IMR-90 (cell line): ENCODE measurements around the gene IRAK4. TPM values are rescaled to one million over a fixed set of nuclear protein-coding genes. Genes with fewer than 3 reads are reported as not detected.

Experiments used
- ATAC-seq: fragments of 200-7000 bp; cut with Tn5 transposase; 2 replicates; pipeline ENCODE4 v1.9.1; 2020; ENCODE audit warnings: low read depth, mild to moderate bottlenecking, moderate library complexity
- BruUV-seq: library from RNA; stranded (reverse); fragments of 400-500 nt; replicated peaks from 2 replicates; lab custom pipeline; 2021; lab: Mats Ljungman, UMichigan
- CTCF ChIA-PET: fragments of 300-600 bp; formaldehyde crosslinking; extraction: SDS; loops from one replicate; lab custom pipeline; 2021; ENCODE audit warnings: antibody characterized with exemption; lab: Yijun Ruan, JAX
- POLR2A ChIA-PET: fragments of 300-600 bp; sonication (Branson Sonifier 250); formaldehyde crosslinking; loops from one replicate; lab custom pipeline; 2022; ENCODE audit warnings: antibody characterized with exemption; ENCODE audit not compliant: unreplicated experiment; lab: Charles Lee
- DNase-seq: peaks from one replicate; pipeline ENCODE4 v3.0.0; 2013
- H2AFZ ChIP-seq: replicated peaks from 2 replicates; pipeline ENCODE3; 2013; ENCODE audit warnings: low read length, mild to moderate bottlenecking; ENCODE audit not compliant: poor library complexity
- H2AK5ac ChIP-seq: 2 replicates; pipeline ENCODE4 v1.6.1; 2013; ENCODE audit warnings: low read depth, low read length, inconsistent platforms
- H2AK9ac ChIP-seq: replicated peaks from 2 replicates; pipeline ENCODE3; 2013; ENCODE audit warnings: mild to moderate bottlenecking, low read depth, low read length, moderate library complexity; ENCODE audit not compliant: poor library complexity
- H2BK120ac ChIP-seq: 2 replicates; pipeline ENCODE4 v1.6.1; 2013; ENCODE audit warnings: low read depth, low read length, inconsistent platforms
- H2BK15ac ChIP-seq: 3 replicates; pipeline ENCODE4 v1.6.1; 2013; ENCODE audit warnings: low read depth, low read length, inconsistent platforms
- H2BK20ac ChIP-seq: 2 replicates; pipeline ENCODE4 v1.6.1; 2013; ENCODE audit warnings: low read depth, mild to moderate bottlenecking, inconsistent platforms, low read length, moderate library complexity
- H2BK5ac ChIP-seq: 2 replicates; pipeline ENCODE4 v1.6.1; 2013; ENCODE audit warnings: mild to moderate bottlenecking, low read depth, low read length, inconsistent platforms; ENCODE audit not compliant: poor library complexity, severe bottlenecking
- H3K14ac ChIP-seq: replicated peaks from 2 replicates; pipeline ENCODE4 v1.6.1; 2013; ENCODE audit warnings: low read depth, low read length, inconsistent platforms
- H3K18ac ChIP-seq: 2 replicates; pipeline ENCODE4 v1.6.1; 2013; ENCODE audit warnings: low read depth, low read length, control low read depth
- H3K23ac ChIP-seq: 2 replicates; pipeline ENCODE4 v1.6.1; 2013; ENCODE audit warnings: low read depth, low read length, inconsistent platforms
- H3K27ac ChIP-seq: 2 replicates; pipeline ENCODE4 v1.5.1; 2013; ENCODE audit warnings: mild to moderate bottlenecking, control low read depth, low read length; ENCODE audit not compliant: insufficient read depth
- H3K27me3 ChIP-seq: 2 replicates; pipeline ENCODE4 v1.6.1; 2013; ENCODE audit warnings: low read length; ENCODE audit not compliant: control insufficient read depth, insufficient read depth
- H3K36me3 ChIP-seq: 2 replicates; pipeline ENCODE4 v1.6.1; 2013; ENCODE audit warnings: low read length, mixed read lengths; ENCODE audit not compliant: control insufficient read depth, insufficient read depth
- H3K4ac ChIP-seq: 2 replicates; pipeline ENCODE4 v1.6.1; 2013; ENCODE audit warnings: low read depth, low read length, inconsistent platforms
- H3K4me1 ChIP-seq: 2 replicates; pipeline ENCODE4 v1.6.1; 2013; ENCODE audit warnings: low read length, mixed read lengths; ENCODE audit not compliant: control insufficient read depth, insufficient read depth
- H3K4me2 ChIP-seq: 2 replicates; pipeline ENCODE4 v1.6.1; 2013; ENCODE audit warnings: low read depth, mild to moderate bottlenecking, control low read depth, low read length, moderate library complexity
- H3K4me3 ChIP-seq: 2 replicates; pipeline ENCODE4 v1.5.1; 2013; ENCODE audit warnings: low read depth, mild to moderate bottlenecking, control low read depth, low read length, moderate library complexity; ENCODE audit not compliant: insufficient read depth
- H3K56ac ChIP-seq: 2 replicates; pipeline ENCODE4 v1.6.1; 2013; ENCODE audit warnings: low read length, inconsistent platforms; ENCODE audit not compliant: insufficient read depth; ENCODE audit errors: extremely low read depth
- H3K79me1 ChIP-seq, 2 experiments: 2 replicates each; pipeline ENCODE4 v1.6.1; 2013; ENCODE audit warnings: low read length in 2 of 2, inconsistent platforms in 1 of 2, low read depth in 1 of 2
- H3K9ac ChIP-seq: 2 replicates; pipeline ENCODE4 v1.6.1; 2013; ENCODE audit warnings: low read depth, low read length, control low read depth
- H3K9me1 ChIP-seq: 2 replicates; pipeline ENCODE4 v1.6.1; 2013; ENCODE audit warnings: low read length, inconsistent platforms; ENCODE audit not compliant: insufficient read depth
- H3K9me3 ChIP-seq: 2 replicates; pipeline ENCODE4 v1.6.1; 2013; ENCODE audit warnings: low read length; ENCODE audit not compliant: control insufficient read depth, insufficient read depth
- H4K20me1 ChIP-seq: 2 replicates; pipeline ENCODE4 v1.6.1; 2013; ENCODE audit warnings: low read length, inconsistent platforms; ENCODE audit not compliant: insufficient read depth
- H4K5ac ChIP-seq: 2 replicates; pipeline ENCODE4 v1.6.1; 2013; ENCODE audit warnings: mild to moderate bottlenecking, low read depth, low read length, control low read depth
- H4K8ac ChIP-seq, 2 experiments: 2 replicates each; pipeline ENCODE4 v1.6.1; 2013; ENCODE audit warnings: low read depth in 2 of 2, low read length in 2 of 2, control low read depth in 1 of 2, inconsistent platforms in 1 of 2
- H4K91ac ChIP-seq: 2 replicates; pipeline ENCODE4 v1.6.1; 2013; ENCODE audit warnings: low read depth, low read length, inconsistent platforms; ENCODE audit not compliant: insufficient read depth
- BHLHE40 ChIP-seq: fragments of 150-350 bp; IDR thresholded peaks from 2 replicates; pipeline ENCODE4 v1.6.1; 2016; ENCODE audit warnings: mild to moderate bottlenecking, low read depth, low read length
- CEBPB ChIP-seq: IDR thresholded peaks from 2 replicates; pipeline ENCODE4 v1.6.1; 2012; ENCODE audit warnings: low read depth, low read length, improper control_type of control experiment
- CHD1 ChIP-seq: IDR thresholded peaks from 2 replicates; pipeline ENCODE4 v1.6.1; 2012; ENCODE audit warnings: low read depth, low read length, improper control_type of control experiment
- FOS ChIP-seq: fragments of 150-350 bp; IDR thresholded peaks from 2 replicates; pipeline ENCODE4 v1.6.1; 2016; ENCODE audit warnings: low read depth, low read length
- MAFK ChIP-seq: IDR thresholded peaks from 2 replicates; pipeline ENCODE4 v1.6.1; 2012; ENCODE audit warnings: low read depth, low read length, improper control_type of control experiment
- MAZ ChIP-seq: IDR thresholded peaks from 2 replicates; pipeline ENCODE4 v1.6.1; 2012; ENCODE audit warnings: low read depth, mild to moderate bottlenecking, low read length, improper control_type of control experiment, moderate library complexity, borderline replicate concordance
- MXI1 ChIP-seq: IDR thresholded peaks from 2 replicates; pipeline ENCODE4 v1.6.1; 2012; ENCODE audit warnings: low read depth, mild to moderate bottlenecking, low read length, moderate library complexity, borderline replicate concordance
- NFE2L2 ChIP-seq: fragments of 150-350 bp; IDR thresholded peaks from 2 replicates; pipeline ENCODE4 v1.6.1; 2016; ENCODE audit warnings: low read depth, mild to moderate bottlenecking, low read length
- POLR2A ChIP-seq: IDR thresholded peaks from 2 replicates; pipeline ENCODE4 v1.6.1; 2012; ENCODE audit warnings: mild to moderate bottlenecking, low read depth, low read length
- RAD21 ChIP-seq: IDR thresholded peaks from 2 replicates; pipeline ENCODE4 v1.6.1; 2012; ENCODE audit warnings: low read length, improper control_type of control experiment
- RCOR1 ChIP-seq: IDR thresholded peaks from 2 replicates; pipeline ENCODE4 v1.6.1; 2012; ENCODE audit warnings: mild to moderate bottlenecking, low read length, improper control_type of control experiment; ENCODE audit not compliant: insufficient replicate concordance
- RFX5 ChIP-seq: IDR thresholded peaks from 2 replicates; pipeline ENCODE4 v1.8.0; 2012; ENCODE audit warnings: low read depth, mild to moderate bottlenecking, low read length, moderate library complexity
- SMC3 ChIP-seq: fragments of 150-350 bp; IDR thresholded peaks from 2 replicates; pipeline ENCODE4 v1.6.1; 2016; ENCODE audit warnings: low read depth, mild to moderate bottlenecking, antibody characterized with exemption, low read length, moderate library complexity
- WGBS, 2 experiments: methylation state at CpG; one replicate each; pipeline versions ENCODE4 v1.1.5 to v1.1.7; 2013; ENCODE audit warnings: missing lambda C conversion rate in 2 of 2; ENCODE audit not compliant: insufficient read length in 1 of 2; ENCODE audit errors: extremely low coverage in 2 of 2; 5-methylcytosine and 5-hydroxymethylcytosine counted together
- dilution Hi-C: fragments of 300-500 bp; cut with HindIII; formaldehyde crosslinking; loops from one replicate; pipeline ENCODE4 v1.14.3; 2018; ENCODE audit warnings: low sequenced_read_pairs; ENCODE audit not compliant: unreplicated experiment
- in situ Hi-C: fragments of 300-500 bp; cut with MboI; formaldehyde crosslinking; loops from 3 replicates; pipeline ENCODE4 v1.14.3; 2019; ENCODE audit warnings: low sequenced_read_pairs, inconsistent platforms, mixed read lengths
- intact Hi-C: fragments of 100-400 bp; cut with micrococcal nuclease; formaldehyde crosslinking; loops from 2 replicates; pipeline ENCODE4 v1.10.0; 2022
- polyA plus RNA-seq, 3 experiments: library from polyadenylated mRNA; depleted of rRNA; stranded (reverse); fragments of >200 nt; gene quantifications; 2 replicates each; pipeline ENCODE4 v1.2.3, GENCODE V29; 2012; ENCODE audit warnings: low replicate concordance in 1 of 3
- total RNA-seq: library from RNA; depleted of rRNA; stranded (reverse); fragments of >200 nt; gene quantifications from 2 replicates; pipeline ENCODE4 v1.2.3, GENCODE V29; 2012
- TF ChIP-seq, protein P1 (sequence below): conservative IDR thresholded peaks from 2 replicates; pipeline ENCODE4 v1.5.1; 2012; ENCODE audit warnings: mild to moderate bottlenecking, low read depth, low read length, improper control_type of control experiment
- TF ChIP-seq, protein P2 (sequence below): fragments of 150-350 bp; IDR thresholded peaks from 2 replicates; pipeline ENCODE4 v1.6.1; 2016; ENCODE audit warnings: low read depth, mild to moderate bottlenecking, low read length, moderate library complexity, borderline replicate concordance
- TF ChIP-seq, protein P3 (sequence below): fragments of 150-350 bp; IDR thresholded peaks from 2 replicates; pipeline ENCODE4 v1.6.1; 2017; ENCODE audit warnings: mild to moderate bottlenecking, antibody characterized with exemption, low read length, low read depth

IRAK4 gene
- total and polyA plus RNA-seq, 2 of the 4 experiments (the other 2 are of a cell fraction): 12.6 to 27.6 TPM

DNA sequence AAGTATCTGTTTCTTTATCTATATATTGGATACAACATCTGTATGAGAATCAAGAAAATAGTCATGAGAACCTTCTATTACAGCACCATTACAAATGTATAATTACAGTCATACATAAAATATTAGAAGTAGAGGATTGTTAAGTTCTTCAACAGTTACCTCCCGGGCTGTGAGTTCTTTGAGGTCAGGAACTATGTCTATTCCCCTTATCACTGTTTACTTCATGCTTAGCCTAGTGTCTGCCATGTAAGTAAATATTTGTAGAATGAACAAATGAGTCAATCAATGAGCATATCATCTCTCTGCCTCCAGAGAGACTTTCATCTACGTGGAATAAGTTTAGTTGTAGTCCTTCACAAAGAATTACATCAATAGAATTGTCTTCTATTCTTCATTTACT lies 47.4 kb upstream of the IRAK4 start:
- Histone ChIP-seq H3K18ac (no peak overlapping the region), H2AK9ac (no peak overlapping the region), H3K9ac (no peak overlapping the region), H3K23ac (no peak overlapping the region), H3K56ac (no peak overlapping the region), H3K79me1 (no peaks in the 10 kb centered on the region), H4K8ac (no peak overlapping the region), H3K4me2 (no peak overlapping the region), H3K14ac (no peak overlapping the region), H4K20me1 (no peaks in the 10 kb centered on the region), H3K27ac (no peak overlapping the region), H2AFZ (no peak overlapping the region), H3K4ac (no peak overlapping the region), H3K4me3 (no peak overlapping the region), H3K27me3 (no peaks in the 10 kb centered on the region), H3K9me3 (no peaks in the 10 kb centered on the region), H2BK120ac (no peak overlapping the region), H3K36me3 (no peaks in the 10 kb centered on the region), H2BK5ac (no peak overlapping the region), H2AK5ac (no peak overlapping the region), H2BK20ac (no peak overlapping the region), H2BK15ac (no peak overlapping the region), H3K9me1 (peaks cover 3% of the 10 kb centered on the region; the same call in 1 of the 2 replicates), H4K5ac (no peak overlapping the region), H3K4me1 (no peaks in the 10 kb centered on the region), H4K91ac (no peak overlapping the region)
- peak; percentile 13 for DNase-seq
- WGBS, 2 experiments: no CpG with 5 or more reads among the region's 2 CpGs
- intact Hi-C loops: no loop called here
- dilution Hi-C loops: no loop called here
- no TSS peak for BruUV-seq
- ChIA-PET CTCF (interaction anchor here (0.5 kb wide), 1 partner anchor 951 kb away, joined by 4 read pairs; no protein-coding TSS in a partner anchor), POLR2A (no interaction called here)
- ATAC-seq: peak; percentile 78
- TF ChIP-seq RFX5: no peak
- TF ChIP-seq, protein P1, sequence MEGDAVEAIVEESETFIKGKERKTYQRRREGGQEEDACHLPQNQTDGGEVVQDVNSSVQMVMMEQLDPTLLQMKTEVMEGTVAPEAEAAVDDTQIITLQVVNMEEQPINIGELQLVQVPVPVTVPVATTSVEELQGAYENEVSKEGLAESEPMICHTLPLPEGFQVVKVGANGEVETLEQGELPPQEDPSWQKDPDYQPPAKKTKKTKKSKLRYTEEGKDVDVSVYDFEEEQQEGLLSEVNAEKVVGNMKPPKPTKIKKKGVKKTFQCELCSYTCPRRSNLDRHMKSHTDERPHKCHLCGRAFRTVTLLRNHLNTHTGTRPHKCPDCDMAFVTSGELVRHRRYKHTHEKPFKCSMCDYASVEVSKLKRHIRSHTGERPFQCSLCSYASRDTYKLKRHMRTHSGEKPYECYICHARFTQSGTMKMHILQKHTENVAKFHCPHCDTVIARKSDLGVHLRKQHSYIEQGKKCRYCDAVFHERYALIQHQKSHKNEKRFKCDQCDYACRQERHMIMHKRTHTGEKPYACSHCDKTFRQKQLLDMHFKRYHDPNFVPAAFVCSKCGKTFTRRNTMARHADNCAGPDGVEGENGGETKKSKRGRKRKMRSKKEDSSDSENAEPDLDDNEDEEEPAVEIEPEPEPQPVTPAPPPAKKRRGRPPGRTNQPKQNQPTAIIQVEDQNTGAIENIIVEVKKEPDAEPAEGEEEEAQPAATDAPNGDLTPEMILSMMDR: no peak
- TF ChIP-seq SMC3: no peak
- TF ChIP-seq MAZ: no peak
- no peak for TF ChIP-seq FOS
- TF ChIP-seq NFE2L2: no peak
- TF ChIP-seq CHD1: no peak
- TF ChIP-seq, protein P2, sequence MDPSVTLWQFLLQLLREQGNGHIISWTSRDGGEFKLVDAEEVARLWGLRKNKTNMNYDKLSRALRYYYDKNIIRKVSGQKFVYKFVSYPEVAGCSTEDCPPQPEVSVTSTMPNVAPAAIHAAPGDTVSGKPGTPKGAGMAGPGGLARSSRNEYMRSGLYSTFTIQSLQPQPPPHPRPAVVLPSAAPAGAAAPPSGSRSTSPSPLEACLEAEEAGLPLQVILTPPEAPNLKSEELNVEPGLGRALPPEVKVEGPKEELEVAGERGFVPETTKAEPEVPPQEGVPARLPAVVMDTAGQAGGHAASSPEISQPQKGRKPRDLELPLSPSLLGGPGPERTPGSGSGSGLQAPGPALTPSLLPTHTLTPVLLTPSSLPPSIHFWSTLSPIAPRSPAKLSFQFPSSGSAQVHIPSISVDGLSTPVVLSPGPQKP: no peak
- TF ChIP-seq MAFK: no peak
- TF ChIP-seq POLR2A: no peak
- TF ChIP-seq CEBPB: no peak
- TF ChIP-seq RCOR1: no peak
- no peak for TF ChIP-seq BHLHE40
- TF ChIP-seq, protein P3, sequence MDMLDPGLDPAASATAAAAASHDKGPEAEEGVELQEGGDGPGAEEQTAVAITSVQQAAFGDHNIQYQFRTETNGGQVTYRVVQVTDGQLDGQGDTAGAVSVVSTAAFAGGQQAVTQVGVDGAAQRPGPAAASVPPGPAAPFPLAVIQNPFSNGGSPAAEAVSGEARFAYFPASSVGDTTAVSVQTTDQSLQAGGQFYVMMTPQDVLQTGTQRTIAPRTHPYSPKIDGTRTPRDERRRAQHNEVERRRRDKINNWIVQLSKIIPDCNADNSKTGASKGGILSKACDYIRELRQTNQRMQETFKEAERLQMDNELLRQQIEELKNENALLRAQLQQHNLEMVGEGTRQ: no peak
- TF ChIP-seq MXI1: no peak
- TF ChIP-seq RAD21: no peak
- in situ Hi-C loops: no loop called here
